GM12801 (cell line): ENCODE data around the gene MBD6.

ENCODE experiments used
- TF ChIP-seq, protein P1 (sequence below): IDR thresholded peaks from one replicate; pipeline ENCODE4 v1.5.1; 2011; ENCODE audit warnings: control low read depth; ENCODE audit not compliant: insufficient read length; ENCODE audit errors: extremely low read depth

MBD6 gene

DNA sequence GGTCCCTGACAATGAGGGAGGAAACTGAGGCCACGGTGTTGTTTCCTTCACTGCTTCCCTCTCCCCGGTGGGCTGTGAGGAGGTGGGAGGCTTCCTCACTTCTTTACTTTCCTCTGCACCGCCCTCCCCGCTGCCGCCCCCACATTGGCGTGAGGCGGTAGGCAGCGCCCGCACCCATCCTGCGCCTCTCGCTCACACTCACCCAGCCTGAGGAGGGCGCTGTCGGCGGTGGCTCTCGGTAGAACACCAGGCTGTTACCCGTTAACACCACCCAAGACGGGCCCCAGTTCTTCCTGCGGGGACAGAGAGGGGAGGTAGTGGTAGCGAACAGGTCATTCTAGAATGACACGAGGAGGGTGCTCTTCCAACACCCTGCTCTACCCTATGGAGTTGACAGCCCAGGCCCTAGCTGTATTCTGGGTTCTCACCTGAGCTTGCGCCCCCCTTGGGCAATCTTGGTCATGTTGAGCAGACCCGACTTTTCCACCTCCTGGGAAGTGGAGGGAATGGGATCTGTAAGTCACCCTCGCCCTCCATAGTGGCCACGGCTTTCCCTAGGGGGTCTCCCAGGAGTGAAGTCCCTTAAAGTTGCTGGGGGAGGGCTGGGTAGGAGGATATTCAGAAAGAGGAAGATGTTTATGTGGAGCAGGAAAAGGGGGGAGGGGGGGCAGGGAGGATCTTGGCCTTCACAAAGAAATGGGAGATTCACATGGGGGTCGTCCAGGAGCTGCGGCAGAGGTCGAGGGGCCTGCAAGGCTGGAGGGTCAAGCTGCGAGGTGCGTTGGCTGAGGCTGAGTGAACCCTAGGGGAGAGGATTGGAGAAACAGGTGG, 46.2 kb upstream of the MBD6 start:
- TF ChIP-seq, protein P1, sequence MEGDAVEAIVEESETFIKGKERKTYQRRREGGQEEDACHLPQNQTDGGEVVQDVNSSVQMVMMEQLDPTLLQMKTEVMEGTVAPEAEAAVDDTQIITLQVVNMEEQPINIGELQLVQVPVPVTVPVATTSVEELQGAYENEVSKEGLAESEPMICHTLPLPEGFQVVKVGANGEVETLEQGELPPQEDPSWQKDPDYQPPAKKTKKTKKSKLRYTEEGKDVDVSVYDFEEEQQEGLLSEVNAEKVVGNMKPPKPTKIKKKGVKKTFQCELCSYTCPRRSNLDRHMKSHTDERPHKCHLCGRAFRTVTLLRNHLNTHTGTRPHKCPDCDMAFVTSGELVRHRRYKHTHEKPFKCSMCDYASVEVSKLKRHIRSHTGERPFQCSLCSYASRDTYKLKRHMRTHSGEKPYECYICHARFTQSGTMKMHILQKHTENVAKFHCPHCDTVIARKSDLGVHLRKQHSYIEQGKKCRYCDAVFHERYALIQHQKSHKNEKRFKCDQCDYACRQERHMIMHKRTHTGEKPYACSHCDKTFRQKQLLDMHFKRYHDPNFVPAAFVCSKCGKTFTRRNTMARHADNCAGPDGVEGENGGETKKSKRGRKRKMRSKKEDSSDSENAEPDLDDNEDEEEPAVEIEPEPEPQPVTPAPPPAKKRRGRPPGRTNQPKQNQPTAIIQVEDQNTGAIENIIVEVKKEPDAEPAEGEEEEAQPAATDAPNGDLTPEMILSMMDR: no peak

DNA sequence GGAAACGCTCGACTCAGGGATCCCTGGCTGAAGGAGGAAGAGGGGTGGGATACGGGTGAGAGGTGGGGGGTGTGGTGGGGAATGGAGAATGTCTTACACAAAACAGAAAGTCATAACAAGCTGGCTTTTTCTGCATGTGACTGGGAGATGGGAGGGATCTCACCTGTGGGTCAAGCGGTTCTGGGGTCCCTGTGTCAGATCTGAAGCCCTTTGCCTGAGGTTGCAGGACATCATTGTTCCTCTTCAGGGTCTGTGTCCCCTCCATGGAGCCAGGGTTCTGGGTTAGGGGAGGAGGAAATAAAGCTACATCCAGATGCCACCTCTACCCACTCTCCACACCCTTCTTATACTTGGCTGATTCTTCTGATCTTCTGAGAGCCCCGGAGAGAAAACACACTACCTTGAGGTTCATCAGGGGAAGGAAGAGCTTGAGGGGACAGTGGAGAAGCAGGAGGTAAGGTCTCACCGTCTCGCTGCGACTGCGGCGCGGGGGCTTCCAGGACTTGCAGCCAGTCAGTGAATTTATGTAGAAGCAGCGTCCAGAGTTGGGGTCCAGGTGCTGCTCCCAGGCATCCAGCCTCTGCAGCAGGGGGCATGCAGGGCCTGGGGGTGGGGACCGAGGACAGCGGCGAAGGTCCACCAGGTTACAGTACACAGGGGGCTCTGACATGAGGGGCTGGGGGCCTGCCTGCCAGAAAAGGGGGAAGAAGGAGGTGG, 45.5 kb upstream of the MBD6 start:
- TF ChIP-seq, protein P1: no peak

DNA sequence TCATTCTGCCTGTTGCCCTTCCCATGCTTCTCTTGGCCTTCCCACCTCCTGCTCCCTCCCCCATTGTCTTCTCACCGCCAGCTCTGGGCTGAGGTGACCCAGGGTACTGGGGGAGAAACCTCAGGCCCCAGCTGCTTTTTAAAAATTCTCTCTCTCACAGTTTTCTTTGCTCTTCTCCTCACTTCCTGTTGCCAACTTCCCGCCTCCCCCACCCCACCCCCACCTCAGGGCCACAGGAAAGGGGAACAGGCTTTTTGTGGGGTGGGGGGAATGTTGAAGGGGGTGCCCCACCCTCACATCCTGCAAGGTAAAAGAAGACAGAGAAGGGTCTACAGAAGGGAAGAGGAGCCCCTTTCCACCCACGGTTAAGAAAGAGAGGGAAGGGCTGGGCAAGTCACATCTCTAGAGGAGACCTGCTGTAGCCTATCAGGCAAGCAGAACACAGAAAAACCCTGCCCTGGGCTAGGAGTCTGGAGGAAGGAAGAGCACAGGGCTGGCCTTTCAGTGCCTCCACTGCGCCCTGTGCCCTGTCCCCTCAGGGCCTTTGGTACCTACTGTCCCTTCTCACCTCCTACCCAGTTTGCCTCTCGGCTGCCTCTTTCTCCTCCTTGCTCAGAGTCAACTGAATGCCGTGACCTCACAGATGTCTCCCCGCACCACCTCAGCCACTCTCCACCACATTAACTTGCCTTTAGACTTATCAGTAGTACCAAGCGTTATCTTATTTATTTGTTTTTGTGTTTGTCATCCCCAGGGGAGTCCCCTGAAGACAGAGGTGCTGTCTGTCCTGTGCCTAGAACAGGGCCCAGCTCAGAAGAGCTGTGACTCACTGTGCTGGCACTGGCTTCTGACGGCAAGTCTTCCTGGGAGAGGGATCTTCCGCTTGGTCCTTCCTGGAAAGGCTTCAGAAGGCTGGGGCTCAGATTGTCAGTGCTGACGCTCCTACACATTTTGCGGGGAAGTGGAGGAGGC, 44.6 kb upstream of the MBD6 start:
- TF ChIP-seq, protein P1: no peak

DNA sequence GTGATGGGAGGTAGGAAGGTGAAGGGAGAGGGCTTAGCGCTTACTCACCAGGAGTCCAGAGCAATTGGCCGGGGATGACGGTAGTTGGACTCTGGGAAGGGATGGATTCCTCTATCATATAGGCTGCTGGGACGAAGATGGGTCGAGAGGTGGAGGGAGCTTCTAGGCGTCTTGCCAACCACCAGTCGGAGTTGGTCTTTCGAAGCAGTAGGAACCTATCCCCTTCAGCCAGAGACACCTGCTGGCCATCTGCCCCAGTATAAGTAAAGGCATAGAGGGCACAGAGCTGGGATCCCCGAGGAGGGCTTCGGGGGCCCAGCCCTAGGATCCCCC, 43.6 kb upstream of the MBD6 start:
- TF ChIP-seq, protein P1: no peak

DNA sequence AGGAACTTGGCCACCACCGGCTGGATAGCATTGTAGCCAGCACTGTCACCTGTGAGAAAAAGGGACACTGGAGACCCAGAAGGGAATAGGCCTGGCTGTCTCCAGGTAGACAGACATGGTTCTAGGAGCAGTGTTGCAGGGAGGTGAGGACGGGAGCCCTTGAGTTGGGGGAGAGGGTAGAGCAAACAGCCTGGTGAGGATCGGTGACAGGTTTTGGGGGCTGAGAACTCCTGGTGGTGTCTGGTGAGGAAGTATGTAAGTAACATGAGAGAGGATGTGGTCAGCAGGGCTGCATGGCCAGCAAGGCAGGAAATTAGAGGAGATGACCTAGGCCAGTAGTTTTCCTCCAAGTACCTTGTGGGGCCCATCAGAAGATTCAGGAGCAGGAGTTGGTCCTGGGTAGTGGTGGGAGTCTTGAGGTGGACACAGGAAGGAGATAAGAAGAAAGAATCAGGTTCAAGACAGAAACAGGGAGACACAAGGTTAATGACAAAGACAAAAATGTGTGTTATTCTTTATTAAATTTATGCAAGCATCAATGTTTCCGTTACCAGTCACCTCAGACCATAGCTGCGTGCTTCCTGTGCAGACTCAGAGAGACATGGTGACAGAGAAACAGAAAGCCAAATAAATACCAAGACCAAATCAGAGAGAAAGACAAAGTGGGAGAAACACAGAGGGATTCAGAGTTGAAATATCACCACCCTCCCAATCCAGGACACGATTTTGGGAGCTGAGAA, 43.1 kb upstream of the MBD6 start, which contains the start of gene ARHGAP9:
Gene ARHGAP9 (minus strand): TSS at position 491 of the 740 bp plus-strand sequence. CDS start 460 bp downstream, at position 31.
- TF ChIP-seq, protein P1: no peak

DNA sequence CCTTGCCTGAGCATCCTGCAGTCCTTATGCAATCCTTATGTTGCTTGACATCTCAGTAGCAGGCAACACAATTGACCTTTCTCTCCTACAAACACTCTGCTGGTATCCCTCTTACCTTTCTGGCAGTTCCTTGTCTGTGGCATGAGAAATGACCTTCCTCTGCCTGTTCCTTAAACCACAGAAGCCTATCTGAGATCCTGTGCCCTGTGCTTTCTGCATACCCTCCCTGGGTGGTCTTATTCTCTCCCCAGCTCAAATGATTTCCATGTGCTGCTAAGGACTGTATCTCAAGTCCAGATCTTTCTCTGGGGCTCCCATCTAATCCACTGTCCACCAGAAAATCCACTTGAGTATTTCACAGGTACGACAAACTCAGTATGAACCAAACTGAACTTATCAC, 41.0 kb upstream of the MBD6 start:
- TF ChIP-seq, protein P1: no peak
